Measurements from ENCODE around the gene OFD1. TPM values are rescaled to one million over a fixed set of nuclear protein-coding genes. Genes with fewer than 3 reads are reported as not detected.

Gene OFD1
- total RNA-seq, 2 donors from 2014 or later: 15.3 to 19.0 TPM

GRCh38 chrX:13747836-13748235, 13.3 kb downstream of the OFD1 start:
- no peaks in the 10 kb centered on the region for H3K9me3 ChIP-seq
- H3K27ac ChIP-seq: no peak overlapping the region
- ATAC-seq (ENCODE audit: insufficient number of reproducible peaks, low FRiP score, low read depth) (no peak), DNase-seq (ENCODE audit: low spot score) (no peak)
- H3K36me3 ChIP-seq: no peaks in the 10 kb centered on the region
- H3K4me1 ChIP-seq (ENCODE audit: control insufficient read depth in 1 of 2, low read depth in 2 of 2): no peaks in the 10 kb centered on the region
- no peak overlapping the region for H3K4me3 ChIP-seq
- TF ChIP-seq, protein P1, sequence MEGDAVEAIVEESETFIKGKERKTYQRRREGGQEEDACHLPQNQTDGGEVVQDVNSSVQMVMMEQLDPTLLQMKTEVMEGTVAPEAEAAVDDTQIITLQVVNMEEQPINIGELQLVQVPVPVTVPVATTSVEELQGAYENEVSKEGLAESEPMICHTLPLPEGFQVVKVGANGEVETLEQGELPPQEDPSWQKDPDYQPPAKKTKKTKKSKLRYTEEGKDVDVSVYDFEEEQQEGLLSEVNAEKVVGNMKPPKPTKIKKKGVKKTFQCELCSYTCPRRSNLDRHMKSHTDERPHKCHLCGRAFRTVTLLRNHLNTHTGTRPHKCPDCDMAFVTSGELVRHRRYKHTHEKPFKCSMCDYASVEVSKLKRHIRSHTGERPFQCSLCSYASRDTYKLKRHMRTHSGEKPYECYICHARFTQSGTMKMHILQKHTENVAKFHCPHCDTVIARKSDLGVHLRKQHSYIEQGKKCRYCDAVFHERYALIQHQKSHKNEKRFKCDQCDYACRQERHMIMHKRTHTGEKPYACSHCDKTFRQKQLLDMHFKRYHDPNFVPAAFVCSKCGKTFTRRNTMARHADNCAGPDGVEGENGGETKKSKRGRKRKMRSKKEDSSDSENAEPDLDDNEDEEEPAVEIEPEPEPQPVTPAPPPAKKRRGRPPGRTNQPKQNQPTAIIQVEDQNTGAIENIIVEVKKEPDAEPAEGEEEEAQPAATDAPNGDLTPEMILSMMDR (IDR thresholded peaks at IDR 0.05): peak; percentile 32
- H3K27me3 ChIP-seq (replicated peaks; ENCODE audit: insufficient read depth): no peaks in the 10 kb centered on the region

DNA sequence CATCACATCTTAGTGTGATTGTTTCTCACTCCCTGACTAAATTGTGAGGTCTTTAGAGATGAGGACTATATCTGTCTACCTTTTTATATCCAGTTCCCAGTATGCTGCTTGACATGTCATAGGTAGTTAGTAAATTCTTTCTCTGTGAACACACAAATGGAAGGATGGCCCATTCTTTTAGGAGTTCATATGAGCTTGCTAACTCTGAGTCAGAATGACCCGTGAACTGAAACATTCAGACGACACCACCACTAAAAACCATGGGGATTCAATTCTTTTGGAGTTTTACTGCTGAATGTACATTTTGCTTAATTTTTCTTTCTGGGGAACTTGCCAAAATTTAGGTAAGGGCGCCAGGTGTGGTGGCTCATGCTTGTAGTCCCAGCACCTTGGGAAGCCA, 13.9 kb downstream of the OFD1 start:
- no peaks in the 10 kb centered on the region for H3K4me1 ChIP-seq (ENCODE audit: control insufficient read depth in 1 of 2, low read depth in 2 of 2)
- H3K4me3 ChIP-seq: no peak overlapping the region
- no peak for DNase-seq (ENCODE audit: low spot score)
- no peak overlapping the region for H3K27ac ChIP-seq
- H3K36me3 ChIP-seq: no peaks in the 10 kb centered on the region
- no peaks in the 10 kb centered on the region for H3K27me3 ChIP-seq (replicated peaks; ENCODE audit: insufficient read depth)
- TF ChIP-seq, protein P1 (IDR thresholded peaks at IDR 0.05): no peak
- no peak for ATAC-seq (ENCODE audit: insufficient number of reproducible peaks, low FRiP score, low read depth)
- H3K9me3 ChIP-seq: no peaks in the 10 kb centered on the region

DNA sequence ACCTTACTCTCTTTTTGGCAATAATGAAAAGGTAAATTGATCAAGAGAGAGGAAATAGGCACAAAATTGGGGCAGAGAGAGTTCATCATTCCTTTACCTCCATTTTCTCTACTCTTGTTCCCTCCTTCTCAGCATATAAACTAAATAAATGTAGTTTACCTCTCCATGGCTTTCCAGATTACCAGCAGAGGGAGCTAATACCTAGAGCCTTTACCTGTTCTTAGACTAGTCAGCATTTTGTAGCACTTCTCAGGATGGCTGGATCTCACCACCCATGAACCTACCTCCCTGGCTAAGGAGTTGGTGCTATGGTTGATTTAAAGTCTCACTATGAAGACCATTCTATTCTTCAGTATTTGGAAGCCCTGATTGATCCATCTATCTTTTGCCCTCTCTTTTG, 15.7 kb downstream of the OFD1 start:
- ATAC-seq (ENCODE audit: insufficient number of reproducible peaks, low FRiP score, low read depth): no peak
- H3K4me3 ChIP-seq: no peak overlapping the region
- H3K27ac ChIP-seq: no peak overlapping the region
- H3K27me3 ChIP-seq (replicated peaks; ENCODE audit: insufficient read depth): no peaks in the 10 kb centered on the region
- H3K9me3 ChIP-seq: no peaks in the 10 kb centered on the region
- H3K36me3 ChIP-seq: no peaks in the 10 kb centered on the region
- H3K4me1 ChIP-seq (ENCODE audit: control insufficient read depth in 1 of 2, low read depth in 2 of 2): no peaks in the 10 kb centered on the region
- TF ChIP-seq, protein P1 (IDR thresholded peaks at IDR 0.05): peak; percentile 43
- DNase-seq (ENCODE audit: low spot score): no peak

DNA sequence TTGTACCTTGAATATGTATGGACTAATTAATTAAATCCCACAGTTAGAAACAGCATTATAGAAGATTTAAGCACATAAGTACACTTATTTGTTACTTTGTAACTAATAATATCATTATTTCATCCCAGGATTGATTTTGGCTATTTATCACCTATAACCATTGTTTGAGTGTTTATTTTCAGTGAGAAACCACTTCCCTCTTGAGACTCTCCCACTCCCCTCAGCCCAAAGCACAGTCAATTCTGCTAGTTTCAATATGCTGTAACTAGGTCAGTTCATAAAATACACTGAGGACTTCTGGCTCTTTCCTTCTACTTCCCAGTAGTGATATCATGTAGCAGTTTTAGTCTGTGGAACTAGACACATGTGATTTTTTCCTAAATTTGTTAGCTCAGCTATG, 16.3 kb downstream of the OFD1 start:
- Histone ChIP-seq H3K4me3 (no peak overlapping the region), H3K27me3 (replicated peaks; ENCODE audit: insufficient read depth) (no peaks in the 10 kb centered on the region), H3K4me1 (ENCODE audit: control insufficient read depth in 1 of 2, low read depth in 2 of 2) (no peaks in the 10 kb centered on the region), H3K9me3 (no peaks in the 10 kb centered on the region), H3K27ac (no peak overlapping the region), H3K36me3 (no peaks in the 10 kb centered on the region)
- no peak for ATAC-seq (ENCODE audit: insufficient number of reproducible peaks, low FRiP score, low read depth)
- DNase-seq (ENCODE audit: low spot score): no peak
- TF ChIP-seq, protein P1 (IDR thresholded peaks at IDR 0.05): no peak

- Histone ChIP-seq H3K9me3 (no peaks in the 10 kb centered on the region), H3K4me3 (no peak overlapping the region), H3K4me1 (ENCODE audit: control insufficient read depth in 1 of 2, low read depth in 2 of 2) (no peaks in the 10 kb centered on the region), H3K27me3 (replicated peaks; ENCODE audit: insufficient read depth) (no peaks in the 10 kb centered on the region), H3K36me3 (no peaks in the 10 kb centered on the region), H3K27ac (no peak overlapping the region)
- TF ChIP-seq, protein P1 (IDR thresholded peaks at IDR 0.05): no peak
- no peak for ATAC-seq (ENCODE audit: insufficient number of reproducible peaks, low FRiP score, low read depth)
- DNase-seq (ENCODE audit: low spot score): no peak
Measured at GRCh38 chrX:13752141-13752540, 17.6 kb downstream of the OFD1 start.
